MG63 (cell line): ENCODE measurements around the gene KDM7A. TPM values are rescaled to one million over a fixed set of nuclear protein-coding genes. Genes with fewer than 3 reads are reported as not detected.
A peak's percentile ranks its signal among the peaks of the same experiment; 100 is the strongest.
"Not testable (repeated sequence)": the region's sequence is repeated elsewhere in the genome, so short reads cannot be mapped to it uniquely, and the experiment has no call there.

Source experiments
- DNase-seq: peaks from one replicate; pipeline ENCODE4 v3.0.0-alpha.2; 2020
- H3K27me3 ChIP-seq: fragments of 250-450 bp; sonication (Bioruptor Pico); 2 replicates; pipeline ENCODE4 v1.5.1; 2020; ENCODE audit warnings: mild to moderate bottlenecking, moderate library complexity
- H3K36me3 ChIP-seq: fragments of 250-450 bp; sonication (Bioruptor Pico); 2 replicates; pipeline ENCODE4 v1.5.1; 2020; ENCODE audit warnings: mild to moderate bottlenecking, moderate library complexity
- H3K4me3 ChIP-seq: fragments of 250-450 bp; sonication (Bioruptor Pico); 2 replicates; pipeline ENCODE4 v1.5.1; 2020; ENCODE audit warnings: mild to moderate bottlenecking, moderate library complexity
- H3K9me3 ChIP-seq: fragments of 250-450 bp; sonication (Bioruptor Pico); 2 replicates; pipeline ENCODE4 v1.5.1; 2020; ENCODE audit warnings: mild to moderate bottlenecking, moderate library complexity
- total RNA-seq: library from RNA; depleted of rRNA; stranded (reverse); fragments of >200 nt; shearing (Covaris generic); gene quantifications from 2 replicates; pipeline ENCODE4 v1.2.3, GENCODE V29; 2014; ENCODE audit warnings: low replicate concordance

The KDM7A gene
- total RNA-seq, 1 experiment from 2014 or later: 0.46 TPM

- no peaks in the 10 kb centered on the region for H3K9me3 ChIP-seq
- H3K4me3 ChIP-seq: no peak overlapping the region
- H3K36me3 ChIP-seq: no peaks in the 10 kb centered on the region
- no peaks in the 10 kb centered on the region for H3K27me3 ChIP-seq
- no peak for DNase-seq
Observed at GRCh38 chr7:140206616-140207389, 30.0 kb upstream of the KDM7A start.

- Histone ChIP-seq H3K27me3 (no peaks in the 10 kb centered on the region), H3K36me3 (no peaks in the 10 kb centered on the region), H3K4me3 (no peak overlapping the region), H3K9me3 (no peaks in the 10 kb centered on the region)
- DNase-seq: no peak
Observed at GRCh38 chr7:140205600-140205999, 28.8 kb upstream of the KDM7A start.

GRCh38 chr7:140203556-140203955 is 26.8 kb upstream of the KDM7A start:
- Histone ChIP-seq H3K9me3 (no peaks in the 10 kb centered on the region), H3K4me3 (no peak overlapping the region), H3K36me3 (no peaks in the 10 kb centered on the region), H3K27me3 (no peaks in the 10 kb centered on the region)
- DNase-seq: no peak

- DNase-seq: not testable (repeated sequence)
Observed at GRCh38 chr7:140202942-140203341, 26.2 kb upstream of the KDM7A start.

GRCh38 chr7:140201393-140201792 is 24.6 kb upstream of the KDM7A start:
- DNase-seq: no peak
- H3K4me3 ChIP-seq: no peak overlapping the region
- no peaks in the 10 kb centered on the region for H3K27me3 ChIP-seq
- H3K36me3 ChIP-seq: no peaks in the 10 kb centered on the region
- no peaks in the 10 kb centered on the region; the same call in 1 of the 2 replicates for H3K9me3 ChIP-seq

More at GRCh38 chr7:140202942-140203341, 26.2 kb upstream of the KDM7A start:
- H3K9me3 ChIP-seq, H3K4me3 ChIP-seq, H3K27me3 ChIP-seq, H3K36me3 ChIP-seq: not testable (repeated sequence)

- DNase-seq: no peak
- Histone ChIP-seq H3K4me3 (no peak overlapping the region), H3K27me3 (no peaks in the 10 kb centered on the region)
Observed at GRCh38 chr7:140200061-140200989, 23.5 kb upstream of the KDM7A start.

GRCh38 chr7:140197938-140198337 is 21.2 kb upstream of the KDM7A start:
- H3K4me3 ChIP-seq: no peak overlapping the region
- H3K9me3 ChIP-seq: no peaks in the 10 kb centered on the region; the same call in 1 of the 2 replicates
- no peak for DNase-seq
- H3K36me3 ChIP-seq: no peaks in the 10 kb centered on the region
- H3K27me3 ChIP-seq: no peaks in the 10 kb centered on the region

More at GRCh38 chr7:140200061-140200989, 23.5 kb upstream of the KDM7A start:
- H3K9me3 ChIP-seq: no peaks in the 10 kb centered on the region; the same call in 1 of the 2 replicates
- H3K36me3 ChIP-seq: no peaks in the 10 kb centered on the region

GRCh38 chr7:140197218-140197890 is 20.6 kb upstream of the KDM7A start:
- no peak for DNase-seq

GRCh38 chr7:140196361-140197217 is 19.8 kb upstream of the KDM7A start:
- H3K9me3 ChIP-seq: no peaks in the 10 kb centered on the region; the same call in 1 of the 2 replicates
- no peaks in the 10 kb centered on the region for H3K27me3 ChIP-seq
- H3K4me3 ChIP-seq: no peak overlapping the region
- peak; percentile 63 for DNase-seq
- H3K36me3 ChIP-seq: no peaks in the 10 kb centered on the region

More at GRCh38 chr7:140197218-140197890, 20.6 kb upstream of the KDM7A start:
- Histone ChIP-seq H3K9me3 (no peaks in the 10 kb centered on the region; the same call in 1 of the 2 replicates), H3K4me3 (no peak overlapping the region), H3K27me3 (no peaks in the 10 kb centered on the region), H3K36me3 (no peaks in the 10 kb centered on the region)

- Histone ChIP-seq H3K36me3 (no peaks in the 10 kb centered on the region), H3K9me3 (no peaks in the 10 kb centered on the region; the same call in 1 of the 2 replicates), H3K27me3 (no peaks in the 10 kb centered on the region), H3K4me3 (no peak overlapping the region)
- DNase-seq: no peak
Observed at GRCh38 chr7:140195859-140196258, 19.1 kb upstream of the KDM7A start.

- H3K27me3 ChIP-seq: no peaks in the 10 kb centered on the region
- no peaks in the 10 kb centered on the region for H3K36me3 ChIP-seq
- no peak overlapping the region for H3K4me3 ChIP-seq
- no peak for DNase-seq
- no peaks in the 10 kb centered on the region; the same call in 1 of the 2 replicates for H3K9me3 ChIP-seq
Observed at GRCh38 chr7:140192620-140193019, 15.8 kb upstream of the KDM7A start.

GRCh38 chr7:140192176-140192575 is 15.4 kb upstream of the KDM7A start:
- Histone ChIP-seq H3K27me3 (no peaks in the 10 kb centered on the region), H3K36me3 (no peaks in the 10 kb centered on the region), H3K4me3 (no peak overlapping the region), H3K9me3 (no peaks in the 10 kb centered on the region; the same call in 1 of the 2 replicates)
- DNase-seq: no peak

GRCh38 chr7:140190588-140190987 is 13.8 kb upstream of the KDM7A start:
- Histone ChIP-seq H3K4me3 (no peak overlapping the region), H3K36me3 (no peaks in the 10 kb centered on the region), H3K27me3 (no peaks in the 10 kb centered on the region), H3K9me3 (no peaks in the 10 kb centered on the region)
- DNase-seq: no peak

- no peaks in the 10 kb centered on the region for H3K36me3 ChIP-seq
- no peaks in the 10 kb centered on the region for H3K9me3 ChIP-seq
- H3K27me3 ChIP-seq: no peaks in the 10 kb centered on the region
- no peak for DNase-seq
- no peak overlapping the region for H3K4me3 ChIP-seq
Observed at GRCh38 chr7:140189917-140190316, 13.1 kb upstream of the KDM7A start.

- no peaks in the 10 kb centered on the region for H3K9me3 ChIP-seq
Observed at GRCh38 chr7:140182917-140183316, 6.1 kb upstream of the KDM7A start.

GRCh38 chr7:140179339-140179738 is 2.6 kb upstream of the KDM7A start:
- Histone ChIP-seq H3K36me3 (no peaks in the 10 kb centered on the region), H3K9me3 (no peaks in the 10 kb centered on the region), H3K4me3 (no peak overlapping the region), H3K27me3 (peaks cover 2% of the 10 kb centered on the region; the same call in 1 of the 2 replicates)
- DNase-seq: no peak

More at GRCh38 chr7:140182917-140183316, 6.1 kb upstream of the KDM7A start:
- no peak for DNase-seq
- H3K4me3 ChIP-seq: no peak overlapping the region
- H3K27me3 ChIP-seq: peaks cover 2% of the 10 kb centered on the region; the same call in 1 of the 2 replicates
- H3K36me3 ChIP-seq: no peaks in the 10 kb centered on the region
